ENCODE measurements around the gene POLR3H.

The POLR3H gene

GRCh38 chr22:41532908-41533825, 11.1 kb downstream of the POLR3H start:
- DNase-seq, result peak; percentile 80

- DNase-seq, result no peak
Observed at GRCh38 chr22:41531715-41532477, 12.4 kb downstream of the POLR3H start.

- DNase-seq, result no peak
Observed at GRCh38 chr22:41530890-41531714, 13.2 kb downstream of the POLR3H start.

GRCh38 chr22:41528938-41529561, 15.2 kb downstream of the POLR3H start:
- DNase-seq, result no peak

GRCh38 chr22:41528132-41528766, 16.0 kb downstream of the POLR3H start:
- DNase-seq, result no peak

DNA sequence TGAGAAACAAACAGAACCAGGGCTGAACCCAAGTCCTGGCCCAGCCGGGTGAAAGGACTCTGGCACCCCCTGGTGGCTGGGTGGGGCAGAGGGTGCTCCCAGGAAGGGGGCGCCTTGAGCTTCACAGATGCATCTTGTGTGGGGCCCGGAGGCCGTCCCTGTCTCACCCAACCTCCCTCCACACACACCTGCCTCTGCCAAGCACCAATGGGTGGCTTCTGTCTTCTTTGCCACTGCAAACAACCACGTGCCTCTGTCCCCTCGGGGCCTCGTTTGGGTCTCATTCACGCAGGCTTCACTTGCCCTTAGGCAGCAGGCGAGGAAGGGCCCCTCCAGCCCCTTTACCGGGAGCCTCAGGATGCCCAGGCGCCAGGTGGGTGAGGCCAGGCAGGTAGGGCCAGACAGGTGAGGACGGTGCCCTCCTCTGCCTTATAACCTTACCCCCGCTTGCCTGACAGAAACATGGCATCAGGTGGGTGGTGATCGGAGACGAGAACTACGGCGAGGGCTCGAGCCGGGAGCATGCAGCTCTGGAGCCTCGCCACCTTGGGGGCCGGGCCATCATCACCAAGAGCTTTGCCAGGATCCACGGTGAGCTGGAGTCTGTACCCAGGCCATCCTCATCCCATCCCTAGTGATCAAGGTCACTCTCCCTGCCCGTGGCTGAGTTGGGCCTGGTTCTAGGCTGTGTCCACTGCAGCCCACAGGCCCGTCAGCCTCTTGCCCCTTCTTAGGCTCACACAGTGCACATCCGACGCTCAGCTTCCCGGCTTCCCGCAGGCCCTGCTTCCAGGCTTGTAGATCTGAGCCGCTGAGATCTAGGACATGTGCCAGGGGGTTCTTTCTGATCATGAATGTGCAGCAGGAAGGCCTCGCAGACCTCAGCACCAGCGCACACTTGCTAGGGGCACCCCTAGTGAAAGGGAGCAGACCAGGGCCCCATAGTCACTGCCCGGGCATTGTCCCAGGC, 17.2 kb downstream of the POLR3H start:
- peak; percentile 62 for DNase-seq

DNA sequence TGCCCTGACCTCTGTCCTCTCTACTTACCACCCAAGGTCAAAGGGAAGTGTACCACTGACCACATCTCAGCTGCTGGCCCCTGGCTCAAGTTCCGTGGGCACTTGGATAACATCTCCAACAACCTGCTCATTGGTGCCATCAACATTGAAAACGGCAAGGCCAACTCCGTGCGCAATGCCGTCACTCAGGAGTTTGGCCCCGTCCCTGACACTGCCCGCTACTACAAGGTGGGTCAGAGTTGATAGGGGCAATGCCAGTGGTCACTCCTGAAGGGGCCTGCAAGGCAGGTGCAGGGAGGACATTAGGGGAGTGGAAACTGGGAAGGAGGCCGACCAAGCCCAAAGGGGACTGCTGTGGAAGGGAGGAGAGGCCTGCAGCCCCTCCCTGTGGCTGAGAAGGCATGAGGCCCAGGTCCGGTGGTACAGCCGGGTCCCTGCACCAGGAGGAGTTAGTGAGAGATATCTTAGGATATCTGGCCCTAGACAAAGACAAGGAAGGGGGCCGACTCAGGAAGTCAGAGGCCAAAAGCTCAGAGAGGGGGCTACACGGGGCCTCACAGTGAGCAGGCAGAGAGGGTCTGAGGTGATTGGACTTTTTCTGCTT, 17.9 kb downstream of the POLR3H start:
- DNase-seq, result no peak

DNA sequence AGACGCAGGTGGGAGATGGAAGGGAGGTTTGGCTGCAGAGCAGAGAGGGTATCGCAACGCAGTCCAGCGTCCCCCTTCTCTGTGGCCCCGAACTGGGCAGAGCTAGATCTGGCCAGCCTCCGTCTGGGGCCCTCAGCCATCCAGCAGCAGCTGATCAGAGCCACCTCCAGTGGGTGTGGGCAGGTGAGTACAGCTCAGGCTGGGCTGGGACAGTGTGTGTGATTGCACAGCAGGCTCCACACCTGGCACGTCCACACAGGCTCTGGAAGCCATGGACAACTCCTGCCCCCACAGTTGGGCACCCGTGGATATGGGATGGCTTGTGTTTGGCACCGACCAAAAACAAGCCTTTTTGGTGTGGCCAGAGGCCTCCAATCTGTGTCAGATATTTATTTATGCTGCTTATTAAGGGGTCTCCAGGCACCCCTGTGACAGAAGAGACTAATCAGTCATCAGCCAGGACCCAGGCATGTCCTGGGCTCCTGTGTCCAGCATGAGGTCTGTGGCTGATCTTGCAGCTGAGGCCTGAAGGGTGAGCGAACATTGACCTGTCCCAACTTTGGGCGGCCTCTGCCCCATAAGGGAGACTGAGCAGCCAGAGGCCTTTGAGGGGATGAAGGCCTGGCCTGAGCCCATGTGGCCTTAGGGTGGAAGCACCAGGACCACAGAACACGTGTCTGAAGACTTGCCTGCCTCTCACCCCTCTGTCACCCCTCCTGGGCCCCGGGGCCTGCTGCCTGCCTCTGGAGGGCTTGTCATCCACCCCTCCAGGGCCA, 18.6 kb downstream of the POLR3H start:
- no peak for DNase-seq

DNA sequence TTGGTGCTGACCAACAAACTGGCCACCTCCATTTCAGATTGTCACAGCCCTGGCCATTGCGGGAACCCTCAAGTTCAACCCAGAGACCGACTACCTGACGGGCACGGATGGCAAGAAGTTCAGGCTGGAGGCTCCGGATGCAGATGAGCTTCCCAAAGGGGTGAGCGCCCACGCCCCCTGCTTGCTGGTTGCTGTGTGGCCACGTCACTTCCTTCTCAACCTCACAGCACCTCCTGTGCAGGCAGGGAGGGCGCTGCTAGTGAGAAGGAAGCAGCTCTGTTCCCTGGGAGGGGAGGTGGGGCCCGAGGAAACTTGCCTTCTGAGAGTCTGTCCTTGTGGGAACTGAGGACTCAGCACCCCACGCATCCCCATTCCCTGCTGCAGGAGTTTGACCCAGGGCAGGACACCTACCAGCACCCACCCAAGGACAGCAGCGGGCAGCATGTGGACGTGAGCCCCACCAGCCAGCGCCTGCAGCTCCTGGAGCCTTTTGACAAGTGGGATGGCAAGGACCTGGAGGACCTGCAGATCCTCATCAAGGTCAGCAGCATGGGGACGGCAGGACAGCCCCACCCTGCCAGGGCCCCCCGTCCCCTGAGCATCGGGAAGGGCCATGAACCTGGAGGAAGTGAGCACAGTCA, 19.3 kb downstream of the POLR3H start:
- peak; percentile 71 for DNase-seq

- DNase-seq, result no peak
Observed at GRCh38 chr22:41524251-41524661, 20.0 kb downstream of the POLR3H start.

DNA sequence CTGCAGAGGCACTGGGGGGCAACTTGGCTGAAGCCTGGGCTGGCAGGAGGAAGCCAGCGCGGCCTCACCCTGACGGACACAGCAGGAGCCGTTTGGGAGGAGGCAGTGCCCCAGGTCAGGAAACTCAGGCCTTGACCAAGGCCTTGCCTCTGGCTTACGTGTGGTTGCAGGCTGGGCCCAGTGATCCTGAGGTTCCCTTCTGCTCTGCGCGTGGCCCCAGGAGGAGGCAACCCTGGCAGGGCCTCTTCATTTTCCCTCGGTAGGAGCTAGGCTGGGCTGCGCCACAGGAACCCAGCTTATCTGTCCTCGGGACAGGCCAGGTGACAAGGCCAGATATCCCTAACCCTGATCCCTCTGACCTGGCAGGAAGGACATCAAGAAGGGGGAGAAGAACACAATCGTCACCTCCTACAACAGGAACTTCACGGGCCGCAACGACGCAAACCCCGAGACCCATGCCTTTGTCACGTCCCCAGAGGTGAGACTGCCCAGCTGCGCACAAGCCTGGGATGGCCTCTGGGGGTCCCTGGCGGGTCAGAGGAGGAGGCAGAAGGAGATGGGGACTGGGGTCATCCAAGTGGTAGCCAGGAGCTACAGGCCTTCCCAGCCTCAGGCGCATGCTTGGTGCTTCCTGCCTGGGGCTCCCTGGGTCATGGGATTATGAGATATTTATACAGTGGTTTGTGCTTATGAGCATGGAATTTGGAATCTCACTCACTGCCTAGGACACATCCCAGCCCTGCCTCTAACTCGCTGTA, 20.6 kb downstream of the POLR3H start:
- no peak for DNase-seq

- no peak for DNase-seq
Observed at GRCh38 chr22:41522813-41523212, 21.5 kb downstream of the POLR3H start.

DNA sequence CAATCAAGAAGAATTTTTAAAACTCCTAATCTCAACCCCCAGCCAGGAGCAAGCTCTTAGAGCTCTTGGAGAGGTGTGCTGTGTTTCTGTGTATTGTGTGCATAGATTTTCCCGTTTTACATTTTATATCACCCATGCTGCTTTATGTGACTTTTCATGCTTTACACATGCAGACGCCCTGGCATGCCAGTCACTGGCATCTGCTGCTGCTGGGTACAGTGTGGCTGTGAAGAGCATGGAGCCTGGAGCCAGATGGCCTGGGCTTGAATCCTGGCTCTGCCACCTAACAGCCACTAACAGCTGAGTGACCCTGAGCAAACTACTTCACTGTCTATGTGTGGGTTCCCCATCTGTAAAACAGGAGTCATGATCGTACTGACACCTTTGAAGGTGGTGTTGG, 23.1 kb downstream of the POLR3H start:
- DNase-seq, result no peak

GRCh38 chr22:41518048-41518347, 26.3 kb downstream of the POLR3H start:
- DNase-seq, result no peak

GRCh38 chr22:41517172-41518047, 26.9 kb downstream of the POLR3H start:
- no peak for DNase-seq

GRCh38 chr22:41516462-41516861, 27.8 kb downstream of the POLR3H start:
- DNase-seq, result no peak

DNA sequence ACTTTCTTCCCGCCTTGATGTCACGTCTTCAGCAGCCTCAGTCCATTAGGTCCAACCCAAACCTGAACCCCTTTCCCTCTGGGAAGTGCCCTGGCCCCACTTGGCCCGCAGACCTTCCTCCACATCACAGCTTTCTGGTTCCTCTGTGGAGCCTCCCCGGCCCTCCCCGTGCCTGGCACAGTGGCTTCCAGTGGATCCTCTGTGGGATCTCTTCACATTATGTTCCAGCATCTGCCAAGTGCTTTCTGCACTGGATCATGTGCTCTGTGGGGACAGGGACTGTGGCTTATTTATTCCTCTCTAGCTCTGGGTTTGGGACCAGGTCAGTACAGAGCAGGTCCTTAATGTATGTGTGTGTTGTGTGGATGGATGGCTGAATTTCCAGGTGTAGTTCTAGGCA, 30.9 kb downstream of the POLR3H start:
- no peak for DNase-seq

Data from activated CD4-positive, alpha-beta T cell treated with anti-CD3 and anti-CD28 coated beads, Interleukin-10, Interleukin-2, amounts not matched to agents 100 ng/mL and 50 ng/mL, durations not matched to agents 16 hours and 8 hours (primary cell).